ENCODE measurements around the gene BLOC1S1.

GRCh38 chr12:55728939-55729818 is 13.3 kb downstream of the BLOC1S1 start, which contains the start of gene CD63:
- TF ChIP-seq CTCF (conservative IDR thresholded peaks at IDR 0.05; ENCODE audit: low read depth, low read length) (no peak), POLR2A (IDR thresholded peaks at IDR 0.05; ENCODE audit: low read depth, low read length) (peak; percentile 92), BHLHE40 (IDR thresholded peaks at IDR 0.05; ENCODE audit: low read depth, low read length) (peak; percentile 78), USF2 (IDR thresholded peaks at IDR 0.05; ENCODE audit: low read depth, low read length) (peak; percentile 97), MXI1 (IDR thresholded peaks at IDR 0.05; ENCODE audit: borderline replicate concordance, low read depth, low read length) (peak; percentile 74; the same call in 1 of the 2 replicates), RFX5 (IDR thresholded peaks at IDR 0.05; ENCODE audit: low read depth, low read length) (0 out of 2 replicates have a peak, but pooled peaks have one; percentile 8)

Measured in IMR-90 (cell line).